Activated CD4-positive, alpha-beta T cell treated with anti-CD3 and anti-CD28 coated beads for 24 hours (primary cell): ENCODE data around the gene CARF.
"Not testable (repeated sequence)": the region's sequence is repeated elsewhere in the genome, so short reads cannot be mapped to it uniquely, and the experiment has no call there.

Source experiments
- DNase-seq, 2 donors: peaks; one replicate each; pipeline ENCODE4 v3.0.0-alpha.2; 2020; ENCODE audit warnings: low read depth in 2 of 2

The CARF gene

DNA sequence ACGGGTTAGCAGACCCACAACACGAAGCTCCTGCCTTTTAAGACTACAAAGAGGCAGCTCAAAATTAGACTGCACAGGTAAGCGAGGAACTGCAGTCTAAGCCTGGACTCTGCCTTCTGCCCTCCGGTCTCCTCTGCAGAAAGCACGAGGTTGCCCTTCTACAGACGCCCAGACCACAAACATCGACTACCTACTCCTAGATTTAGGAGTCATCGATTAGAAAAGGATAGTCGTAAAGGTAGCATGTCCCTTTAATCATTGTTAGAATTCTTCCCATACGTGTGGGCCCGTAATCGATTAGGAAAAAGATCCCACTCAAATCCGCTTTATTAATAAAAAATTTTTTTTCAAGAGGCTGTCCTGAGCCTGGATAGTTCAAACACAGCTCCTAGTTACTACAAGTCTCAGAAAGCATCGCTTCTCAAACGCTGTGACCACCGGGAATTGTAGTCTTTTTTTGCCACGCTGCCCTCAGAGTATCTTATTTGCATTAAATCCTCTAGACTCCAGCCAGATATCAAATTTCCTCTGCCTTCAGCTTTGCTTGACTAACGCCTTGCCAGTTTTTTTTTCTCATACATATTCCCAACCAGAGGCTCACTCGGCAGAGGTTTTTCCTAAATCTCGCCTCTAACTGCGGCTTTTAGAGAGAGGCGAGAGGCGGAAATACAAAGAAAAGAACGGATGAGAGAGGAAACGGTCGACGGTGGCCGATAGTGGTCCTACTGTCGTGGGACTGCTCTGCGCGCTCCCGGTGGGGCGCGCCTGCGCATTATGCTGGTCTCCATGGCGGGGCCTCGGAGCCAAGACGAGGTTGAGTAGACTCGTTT lies at the start of gene CARF, which contains the start of gene WDR12:
CARF (plus strand) TSS at position 764 of the 830 bp plus-strand sequence. CDS start 29,628 bp downstream, outside the sequence.
WDR12 (minus strand) TSS at position 162 of the 830 bp plus-strand sequence. CDS start 197 bp downstream, outside the sequence.
- peak; percentile 81 to 87 for DNase-seq

DNA sequence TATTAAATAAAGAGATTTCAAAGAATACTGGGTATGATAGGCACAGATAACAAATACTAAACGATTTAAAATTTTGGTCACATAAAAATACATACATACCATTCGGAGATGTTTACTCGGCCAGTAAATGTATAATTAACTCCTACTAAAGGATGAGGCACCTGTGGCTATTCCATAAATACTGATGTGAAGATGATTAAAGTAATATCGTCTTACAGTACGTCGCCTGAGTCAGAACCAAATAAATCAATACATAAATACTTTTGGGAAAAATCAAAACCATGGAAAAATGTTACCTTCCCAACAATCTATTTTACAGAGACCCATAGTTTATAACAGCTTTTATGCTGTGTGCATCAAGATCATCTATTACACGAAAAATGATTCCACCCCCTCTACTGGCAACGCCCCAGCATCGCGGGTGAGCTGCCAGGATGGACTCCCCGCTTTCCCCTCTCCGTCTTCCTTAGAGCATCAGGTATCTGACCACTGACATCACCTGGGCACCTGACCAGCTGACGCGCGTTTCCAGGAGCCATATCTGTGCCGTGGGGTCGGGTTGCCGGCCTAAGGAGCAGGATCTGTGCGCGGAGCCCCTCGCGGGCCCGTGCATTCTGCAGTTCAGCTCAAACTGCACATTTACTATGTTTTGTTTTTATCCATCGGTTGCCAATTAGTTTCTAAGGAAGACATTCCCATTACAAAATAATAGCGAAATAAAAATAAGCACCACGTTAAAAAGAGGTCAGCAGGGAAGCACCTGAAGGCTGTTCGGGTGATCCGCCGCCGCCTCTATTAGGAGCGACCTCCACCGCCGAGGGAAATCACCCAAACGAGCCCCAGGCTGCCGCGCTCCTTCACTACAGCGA lies 41.4 kb upstream of the CARF start:
- DNase-seq = peak; percentile 37 to 54

GRCh38 chr2:202871300-202872141 lies 40.6 kb upstream of the CARF start, which contains the start of gene ICA1L:
TSS of gene ICA1L (minus strand) at chr2:202871766. CDS start at chr2:202829009, 42,757 bp downstream.
- peak; percentile 28 to 43 for DNase-seq

- no peak for DNase-seq
Measured at GRCh38 chr2:202877699-202878098, 34.4 kb upstream of the CARF start.

DNA sequence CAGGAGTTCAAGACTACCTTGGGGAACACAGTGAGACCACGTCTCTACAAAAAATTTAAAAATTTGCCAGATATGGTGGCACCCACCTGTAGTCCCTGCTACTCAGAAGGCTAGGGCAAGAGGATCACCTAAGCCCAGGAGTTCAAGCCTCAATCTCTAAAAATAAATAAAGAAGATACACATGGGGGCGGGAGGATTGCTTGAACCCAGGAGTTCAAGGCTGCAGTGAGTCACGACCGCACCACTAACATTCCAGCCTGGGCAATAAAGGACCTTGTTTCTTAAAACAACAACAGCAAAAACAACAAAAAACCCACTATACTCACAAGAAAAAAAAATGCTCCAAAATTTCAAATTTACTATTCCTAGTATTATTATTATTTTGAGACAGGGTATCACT lies 30.5 kb upstream of the CARF start:
- no peak for DNase-seq

DNA sequence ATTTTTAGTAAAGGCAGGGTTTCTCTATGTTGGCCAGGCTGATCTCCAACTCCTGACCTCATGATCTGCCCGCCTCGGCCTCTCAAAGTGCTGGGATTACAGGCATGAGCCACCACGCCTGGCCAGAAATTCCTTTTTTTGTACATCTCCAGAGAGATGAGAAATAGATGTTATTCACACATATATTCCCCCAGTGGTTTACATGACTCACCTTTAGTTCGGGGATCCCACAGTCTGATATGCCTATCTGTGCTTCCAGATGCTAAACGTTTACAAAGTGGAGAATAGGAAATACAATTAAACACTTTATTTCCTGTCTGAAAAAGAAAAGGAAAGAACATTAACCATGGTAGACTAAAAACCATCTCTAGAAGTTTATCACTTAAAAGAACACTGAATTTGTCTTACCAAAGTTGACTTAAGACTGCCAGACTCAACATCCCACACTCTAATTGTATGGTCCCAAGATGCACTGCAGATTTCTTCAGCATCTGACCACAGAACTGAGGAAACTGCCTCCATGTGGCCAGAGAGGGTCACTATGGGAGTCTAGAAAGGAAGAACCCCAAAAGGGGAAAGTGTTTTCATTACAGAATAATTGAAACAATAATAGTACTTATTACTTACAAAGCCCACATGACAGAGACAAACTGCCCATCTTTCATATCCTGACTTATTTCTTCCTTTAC lies 27.9 kb upstream of the CARF start:
- DNase-seq = no peak

DNA sequence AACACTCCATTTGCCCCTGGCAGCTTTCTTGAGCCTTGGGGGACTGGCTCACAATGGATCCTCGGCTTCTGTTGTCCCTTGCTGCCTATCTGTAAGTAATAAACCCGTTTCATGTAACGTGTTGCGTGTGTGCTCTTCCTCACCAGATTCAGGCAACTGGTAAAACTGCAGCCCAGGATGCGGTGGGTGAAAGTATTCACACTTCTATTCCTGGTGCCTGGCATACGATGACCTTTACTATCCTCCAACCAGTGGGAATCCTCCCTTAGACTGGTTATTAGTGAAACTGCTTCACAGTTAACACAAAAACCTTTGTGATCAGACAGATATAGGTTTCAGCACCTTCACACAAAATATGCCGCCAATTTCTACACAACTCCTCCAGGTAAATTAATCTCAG lies 26.9 kb upstream of the CARF start:
- no peak for DNase-seq

DNA sequence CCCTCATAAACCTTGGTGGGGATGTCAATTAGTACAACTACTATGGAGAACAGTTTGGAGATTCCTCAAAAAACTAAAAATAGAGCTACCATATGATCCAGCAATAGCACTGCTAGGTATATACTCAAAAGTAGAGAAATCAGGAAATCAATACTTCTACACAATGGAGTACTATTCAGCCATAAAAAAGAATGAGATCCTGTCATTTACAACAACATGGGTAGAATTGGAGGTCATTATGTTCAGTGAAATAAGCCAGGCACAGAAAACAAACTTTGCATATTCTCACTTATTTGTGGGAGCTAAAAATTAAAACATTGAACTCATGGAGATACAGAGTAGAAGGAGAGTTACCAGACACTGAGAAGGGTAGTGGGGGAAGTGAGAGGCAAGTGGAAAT lies 6.6 kb upstream of the CARF start:
- DNase-seq = not testable (repeated sequence)

- no peak for DNase-seq
Measured at GRCh38 chr2:202908186-202908585, 3.9 kb upstream of the CARF start.

DNA sequence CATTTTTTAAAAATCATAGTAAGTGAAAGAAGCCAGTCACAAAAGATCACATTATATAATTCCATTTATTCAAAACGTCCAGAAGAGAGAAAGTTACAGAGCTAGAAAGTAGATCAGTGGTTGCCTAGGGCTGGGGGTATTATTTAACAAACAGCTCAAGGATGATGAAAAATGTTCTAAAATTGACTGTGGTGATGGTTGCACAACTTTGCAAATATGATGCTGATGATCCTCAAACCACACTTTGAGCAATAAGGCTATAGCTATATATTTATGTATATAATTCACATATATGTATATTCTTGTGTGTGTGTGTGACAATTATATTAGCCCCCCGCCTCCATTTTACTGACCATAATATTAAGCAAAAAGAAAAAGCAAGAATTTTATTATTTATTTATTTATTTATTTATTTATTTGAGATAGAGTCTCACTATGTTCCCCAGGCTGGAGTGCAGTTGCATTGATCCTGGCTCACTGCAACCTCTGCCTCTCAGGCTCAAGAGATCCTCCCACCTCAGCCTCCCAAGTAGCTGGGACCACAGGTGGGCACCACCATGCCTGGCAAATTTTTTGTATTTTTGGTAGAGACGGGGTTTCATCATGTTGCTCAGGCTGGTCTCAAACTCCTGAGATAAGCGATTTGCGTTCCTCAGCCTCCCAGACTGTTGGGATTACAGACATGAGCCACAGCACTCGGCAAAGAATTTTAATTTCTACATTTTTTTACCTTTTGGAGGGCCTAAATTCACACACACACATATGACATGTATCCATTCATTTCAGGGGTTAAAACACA lies 2.5 kb upstream of the CARF start:
- no peak for DNase-seq

DNA sequence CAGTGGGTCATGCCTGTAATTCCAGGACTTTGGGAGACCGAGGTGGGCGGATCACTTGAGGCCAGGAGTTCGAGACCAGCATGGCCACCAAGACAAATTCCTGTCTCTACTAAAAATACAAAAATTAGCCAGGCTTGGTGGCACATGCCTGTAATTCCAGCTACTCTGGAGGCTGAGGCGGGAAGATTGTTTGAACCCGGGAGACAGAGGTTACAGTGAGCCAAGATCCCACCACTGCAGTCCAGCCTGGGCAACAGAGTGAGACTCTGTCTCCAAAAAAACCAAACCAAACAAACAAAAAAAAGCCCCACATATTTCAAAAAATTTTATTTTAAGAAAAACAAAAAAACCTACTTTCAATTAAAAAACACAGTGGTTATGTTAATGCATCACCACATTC lies 1.8 kb upstream of the CARF start:
- DNase-seq = not testable (repeated sequence)

- no peak for DNase-seq
Measured at GRCh38 chr2:202910698-202911097, 1.4 kb upstream of the CARF start.

DNA sequence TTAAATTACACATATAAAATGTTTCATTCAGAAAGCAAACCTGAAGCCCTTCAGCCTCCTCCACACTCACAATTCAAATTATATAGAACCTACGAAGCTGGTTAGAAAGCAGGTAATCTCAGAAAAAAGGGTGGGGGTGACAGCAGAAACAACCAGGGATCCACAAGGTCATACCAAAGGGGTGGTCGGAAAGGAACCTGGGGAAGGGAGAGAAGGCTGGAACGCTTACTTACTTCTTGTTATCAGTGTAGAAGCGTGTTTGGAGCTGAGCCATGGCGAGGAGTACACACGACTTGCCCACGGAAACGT lies 918 bp upstream of the CARF start:
- DNase-seq = no peak

GRCh38 chr2:202912342-202913201 lies 497 bp downstream of the CARF start:
- not testable (repeated sequence) for DNase-seq

- no peak for DNase-seq
Measured at GRCh38 chr2:202918860-202919259, 6.8 kb downstream of the CARF start.

DNA sequence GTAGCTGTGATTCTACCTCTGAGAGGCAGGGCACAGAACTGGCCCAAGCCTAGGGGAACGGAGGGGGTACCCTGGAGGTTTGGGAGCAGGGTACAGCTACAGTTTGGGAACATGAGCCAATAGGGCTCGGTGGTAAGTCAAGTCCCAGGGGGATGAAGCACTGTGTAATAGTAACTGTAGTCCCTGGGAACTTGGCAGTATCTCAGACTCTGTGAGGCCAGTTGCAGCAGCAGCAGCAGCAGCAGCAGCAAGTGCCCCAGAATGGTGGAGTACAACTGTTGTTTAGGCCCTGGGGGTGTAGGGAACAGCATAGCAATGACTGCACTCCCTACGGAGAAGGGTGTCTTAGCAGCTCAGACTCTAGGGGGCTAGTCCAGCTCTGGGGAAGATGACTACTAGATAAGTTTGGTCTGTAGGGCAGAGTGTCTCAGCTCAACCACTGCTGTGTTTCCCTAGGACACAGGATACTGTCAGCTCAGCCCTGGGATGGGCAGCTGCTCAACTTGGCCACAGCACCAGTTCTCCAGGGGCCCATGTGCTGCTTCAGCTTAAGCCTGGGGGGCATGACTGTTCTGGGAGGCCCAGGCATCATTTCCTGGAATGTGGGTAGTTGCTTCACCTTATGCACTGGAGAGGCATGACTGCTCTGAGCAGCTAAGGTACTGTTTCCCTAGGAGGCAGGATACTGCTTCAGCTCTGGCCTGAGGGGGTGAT lies 20.5 kb downstream of the CARF start:
- no peak for DNase-seq

DNA sequence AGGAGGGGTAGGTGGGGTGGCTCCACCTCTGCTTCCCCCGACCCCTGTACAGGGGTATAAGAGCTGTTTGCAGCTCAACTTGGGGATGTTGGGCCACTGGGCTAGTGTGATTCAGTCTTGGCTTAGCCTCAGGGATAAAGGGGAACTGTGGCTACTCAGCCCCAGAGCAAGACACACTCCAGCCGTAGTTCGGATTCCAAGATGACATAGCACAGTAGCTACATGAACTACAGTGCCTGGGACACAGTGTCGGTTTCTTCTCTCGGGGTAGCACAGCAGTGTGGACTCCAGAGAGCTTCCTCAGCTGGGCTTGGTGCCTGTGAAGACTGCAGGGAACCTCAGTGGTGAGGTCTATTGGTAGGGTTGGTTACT lies 21.1 kb downstream of the CARF start:
- no peak for DNase-seq

DNA sequence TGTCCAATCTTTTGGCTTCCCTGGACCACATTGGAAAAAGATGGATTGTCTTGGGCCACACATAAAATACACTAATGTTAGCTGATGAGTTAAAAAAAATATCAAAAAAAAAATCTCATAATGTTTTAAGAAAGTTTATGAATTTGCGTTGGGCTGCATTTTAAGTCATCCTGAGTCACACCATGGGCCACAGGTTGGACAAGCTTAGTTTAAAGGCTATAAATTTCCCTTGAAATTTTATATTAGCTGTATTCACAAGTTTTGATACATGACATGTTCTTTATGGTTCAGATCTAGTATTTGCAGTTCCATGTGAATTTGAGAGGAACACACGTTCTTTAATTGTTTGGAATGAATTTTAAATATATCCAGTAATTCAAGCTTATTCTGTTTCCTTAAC lies 21.9 kb downstream of the CARF start:
- DNase-seq = no peak

GRCh38 chr2:202934456-202934855 lies 22.4 kb downstream of the CARF start:
- DNase-seq = no peak
